Astrocyte (in vitro differentiated cells and primary cell): ENCODE data around the gene RECK. TPM values are rescaled to one million over a fixed set of nuclear protein-coding genes. Genes with fewer than 3 reads are reported as not detected.
A peak's percentile ranks its signal among the peaks of the same experiment; 100 is the strongest.

Experiments used
- DNase-seq: peaks from one replicate; pipeline ENCODE4 v3.0.0-alpha.2; 2010; ENCODE audit warnings: low read depth
- FAIRE-seq: peaks from 2 replicates; lab custom pipeline; 2011; peaks lifted over from hg19 to GRCh38; lab: Jason Lieb, UNC
- H2AFZ ChIP-seq: 2 replicates; pipeline ENCODE4 v1.6.0; 2012; ENCODE audit warnings: low read depth, low read length, inconsistent platforms
- H3K27ac ChIP-seq: 2 replicates; pipeline ENCODE4 v1.5.1; 2011; ENCODE audit warnings: low read depth, low read length, inconsistent platforms
- H3K27me3 ChIP-seq: 2 replicates; pipeline ENCODE4 v1.6.0; 2011; ENCODE audit warnings: low read length, inconsistent platforms; ENCODE audit not compliant: insufficient read depth
- H3K36me3 ChIP-seq: 2 replicates; pipeline ENCODE4 v1.5.1; 2011; ENCODE audit warnings: low read length, inconsistent platforms; ENCODE audit not compliant: insufficient read depth
- H3K4me1 ChIP-seq: 2 replicates; pipeline ENCODE4 v1.5.1; 2011; ENCODE audit warnings: low read length, inconsistent platforms; ENCODE audit not compliant: insufficient read depth
- H3K4me2 ChIP-seq: 2 replicates; pipeline ENCODE4 v1.6.0; 2012; ENCODE audit warnings: low read length, inconsistent platforms
- H3K4me3 ChIP-seq: 2 replicates; pipeline ENCODE4 v1.5.1; 2011; ENCODE audit warnings: low read depth, mild to moderate bottlenecking, low read length, inconsistent platforms; ENCODE audit not compliant: insufficient read depth
- H3K79me2 ChIP-seq: 2 replicates; pipeline ENCODE4 v1.6.0; 2012; ENCODE audit warnings: mild to moderate bottlenecking, low read length, inconsistent platforms; ENCODE audit not compliant: insufficient read depth
- H3K9ac ChIP-seq: 2 replicates; pipeline ENCODE4 v1.6.0; 2012; ENCODE audit warnings: mild to moderate bottlenecking, low read length, inconsistent platforms
- H3K9me3 ChIP-seq: 2 replicates; pipeline ENCODE4 v1.5.1; 2012; ENCODE audit warnings: low read depth, mild to moderate bottlenecking, low read length, inconsistent platforms; ENCODE audit not compliant: insufficient read depth
- H4K20me1 ChIP-seq: 2 replicates; pipeline ENCODE4 v1.6.0; 2012; ENCODE audit warnings: low read length, inconsistent platforms; ENCODE audit not compliant: insufficient read depth
- H3K27ac Mint-ChIP-seq: one replicate; pipeline ENCODE4 v1.8.0; 2021; ENCODE audit warnings: mild to moderate bottlenecking, mixed read lengths; ENCODE audit not compliant: unreplicated experiment
- H3K27me3 Mint-ChIP-seq: one replicate; pipeline ENCODE4 v1.8.0; 2021; ENCODE audit warnings: low read depth, mixed read lengths; ENCODE audit not compliant: unreplicated experiment
- H3K36me3 Mint-ChIP-seq: one replicate; pipeline ENCODE4 v1.8.0; 2021; ENCODE audit warnings: low read depth, mixed read lengths; ENCODE audit not compliant: unreplicated experiment
- H3K4me1 Mint-ChIP-seq: one replicate; pipeline ENCODE4 v1.8.0; 2021; ENCODE audit warnings: low read depth, mixed read lengths; ENCODE audit not compliant: unreplicated experiment
- H3K4me3 Mint-ChIP-seq: one replicate; pipeline ENCODE4 v1.8.0; 2021; ENCODE audit warnings: mild to moderate bottlenecking, moderate library complexity, mixed read lengths; ENCODE audit not compliant: unreplicated experiment
- H3K9me3 Mint-ChIP-seq: one replicate; pipeline ENCODE4 v1.8.0; 2021; ENCODE audit warnings: mild to moderate bottlenecking, mixed read lengths; ENCODE audit not compliant: unreplicated experiment
- EZH2 ChIP-seq: IDR thresholded peaks from 2 replicates; pipeline ENCODE4 v1.6.1; 2012; ENCODE audit warnings: mild to moderate bottlenecking, low read length, inconsistent platforms; ENCODE audit not compliant: insufficient read depth
- total RNA-seq: library from RNA; stranded (reverse); gene quantifications from 2 replicates; pipeline ENCODE4 v1.2.1, GENCODE V29; 2021
- TF ChIP-seq, protein P1 (sequence below): IDR thresholded peaks from 2 replicates; pipeline ENCODE4 v1.5.1; 2011; ENCODE audit warnings: low read depth, mild to moderate bottlenecking, inconsistent platforms, low read length, moderate library complexity; ENCODE audit not compliant: insufficient read depth

The RECK gene
- total RNA-seq, 1 donor from 2014 or later: 21.6 TPM

- H3K4me3 Mint-ChIP-seq: no peak overlapping the region
- H3K9ac ChIP-seq: peak overlapping the region; percentile 41
- H3K27ac Mint-ChIP-seq: peak overlapping the region; percentile 100
- H3K9me3 ChIP-seq: no peaks in the 10 kb centered on the region
- no peaks in the 10 kb centered on the region for H3K27me3 ChIP-seq
- DNase-seq (peak; percentile 75), FAIRE-seq (peak; percentile 72)
- peak overlapping the region; percentile 80 for H3K27ac ChIP-seq
- H3K4me2 ChIP-seq: peak overlapping the region; percentile 61
- no peak overlapping the region for H2AFZ ChIP-seq
- H3K36me3 Mint-ChIP-seq: peaks cover 3% of the 10 kb centered on the region
- H3K4me1 ChIP-seq: peaks cover 34% of the 10 kb centered on the region
- H3K4me1 Mint-ChIP-seq: peaks cover 54% of the 10 kb centered on the region
- no peaks in the 10 kb centered on the region for H3K79me2 ChIP-seq
- H3K9me3 Mint-ChIP-seq: no peaks in the 10 kb centered on the region
- H3K36me3 ChIP-seq: no peaks in the 10 kb centered on the region
- no peaks in the 10 kb centered on the region for H4K20me1 ChIP-seq
- TF ChIP-seq, protein P1, sequence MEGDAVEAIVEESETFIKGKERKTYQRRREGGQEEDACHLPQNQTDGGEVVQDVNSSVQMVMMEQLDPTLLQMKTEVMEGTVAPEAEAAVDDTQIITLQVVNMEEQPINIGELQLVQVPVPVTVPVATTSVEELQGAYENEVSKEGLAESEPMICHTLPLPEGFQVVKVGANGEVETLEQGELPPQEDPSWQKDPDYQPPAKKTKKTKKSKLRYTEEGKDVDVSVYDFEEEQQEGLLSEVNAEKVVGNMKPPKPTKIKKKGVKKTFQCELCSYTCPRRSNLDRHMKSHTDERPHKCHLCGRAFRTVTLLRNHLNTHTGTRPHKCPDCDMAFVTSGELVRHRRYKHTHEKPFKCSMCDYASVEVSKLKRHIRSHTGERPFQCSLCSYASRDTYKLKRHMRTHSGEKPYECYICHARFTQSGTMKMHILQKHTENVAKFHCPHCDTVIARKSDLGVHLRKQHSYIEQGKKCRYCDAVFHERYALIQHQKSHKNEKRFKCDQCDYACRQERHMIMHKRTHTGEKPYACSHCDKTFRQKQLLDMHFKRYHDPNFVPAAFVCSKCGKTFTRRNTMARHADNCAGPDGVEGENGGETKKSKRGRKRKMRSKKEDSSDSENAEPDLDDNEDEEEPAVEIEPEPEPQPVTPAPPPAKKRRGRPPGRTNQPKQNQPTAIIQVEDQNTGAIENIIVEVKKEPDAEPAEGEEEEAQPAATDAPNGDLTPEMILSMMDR: peak; percentile 25
- TF ChIP-seq EZH2: no peak
- no peak overlapping the region for H3K4me3 ChIP-seq
- no peaks in the 10 kb centered on the region for H3K27me3 Mint-ChIP-seq
Observed at GRCh38 chr9:36100532-36100931, 63.8 kb downstream of the RECK start.

GRCh38 chr9:36101916-36102741 is 65.4 kb downstream of the RECK start:
- Histone ChIP-seq H3K4me1 (peaks cover 34% of the 10 kb centered on the region), H3K4me3 (no peak overlapping the region), H3K27me3 (no peaks in the 10 kb centered on the region), H3K9me3 (no peaks in the 10 kb centered on the region), H3K9ac (peak overlapping the region; percentile 41), H3K27ac (peak overlapping the region; percentile 89), H3K4me2 (peak overlapping the region; percentile 61), H4K20me1 (no peaks in the 10 kb centered on the region), H3K36me3 (no peaks in the 10 kb centered on the region), H2AFZ (no peak overlapping the region), H3K79me2 (no peaks in the 10 kb centered on the region)
- no peaks in the 10 kb centered on the region for H3K27me3 Mint-ChIP-seq
- H3K36me3 Mint-ChIP-seq: peaks cover 3% of the 10 kb centered on the region
- no peaks in the 10 kb centered on the region for H3K9me3 Mint-ChIP-seq
- peak; percentile 99 for FAIRE-seq
- TF ChIP-seq, protein P1: no peak
- no peak for TF ChIP-seq EZH2
- H3K4me1 Mint-ChIP-seq: peaks cover 54% of the 10 kb centered on the region
- peak; percentile 100 for DNase-seq
- peak overlapping the region; percentile 60 for H3K4me3 Mint-ChIP-seq
- H3K27ac Mint-ChIP-seq: peak overlapping the region; percentile 100
